Esophagus squamous epithelium (tissue), 4 donors: ENCODE results near the gene PMM2.

Experiments used
- CTCF ChIP-seq, 6 experiments: fragments of 450-650 bp in 4 of 6; fragments of 200-600 bp in 2 of 6; sonication (generic) in 2 of 6; IDR thresholded peaks; one replicate each; pipeline ENCODE4 v1.5.1; 2016 to 2019; ENCODE audit warnings: antibody characterized with exemption in 6 of 6, mild to moderate bottlenecking in 4 of 6, moderate library complexity in 4 of 6
- POLR2A ChIP-seq, 4 donors: fragments of 450-650 bp; IDR thresholded peaks; one replicate each; pipeline ENCODE4 v1.6.1; 2017; ENCODE audit warnings: antibody characterized with exemption in 4 of 4, mild to moderate bottlenecking in 4 of 4, moderate library complexity in 3 of 4

GRCh38 chr16:8808009-8808408 lies 10.4 kb downstream of the PMM2 start:
- TF ChIP-seq CTCF (IDR thresholded peaks at IDR 0.05) = no peak
- TF ChIP-seq POLR2A (IDR thresholded peaks at IDR 0.05) = no peak
